SU-DHL-6 (cell line): ENCODE data around the gene GIMAP5.

ENCODE experiments used
- CTCF ChIP-seq: fragments of 200-600 bp; sonication (generic); IDR thresholded peaks from one replicate; pipeline ENCODE4 v1.5.1; 2017; ENCODE audit warnings: antibody characterized with exemption, mild to moderate bottlenecking, low read length, moderate library complexity; ENCODE audit not compliant: insufficient read depth, poor library complexity, severe bottlenecking
- EZH2phosphoT487 ChIP-seq: fragments of 200-600 bp; sonication (generic), shearing (Covaris generic); conservative IDR thresholded peaks from 2 replicates; pipeline ENCODE4 v1.6.1; 2018; ENCODE audit warnings: mild to moderate bottlenecking, antibody characterized with exemption, low read length, moderate library complexity, mixed read lengths

GRCh38 chr7:150780292-150780691 lies 43.1 kb downstream of the GIMAP5 start:
- TF ChIP-seq CTCF (no peak), EZH2phosphoT487 (no peak)
